NCI-H524 (cell line): ENCODE results near the gene NOCT.
"Not testable (repeated sequence)": the region's sequence is repeated elsewhere in the genome, so short reads cannot be mapped to it uniquely, and the experiment has no call there.

Experiments used
- DNase-seq, 2 experiments: peaks; one replicate each; lab custom pipeline; 2025; lab: John Stamatoyannopoulos, UW

The NOCT gene

GRCh38 chr4:139011225-139011950, 4.2 kb upstream of the NOCT start:
- no peak for DNase-seq

- peak; percentile 38 to 55 for DNase-seq
These were observed 961 bp upstream of the NOCT start for GRCh38 chr4:139014371-139015268.

- peak in 1 of 2 experiments; percentile 25 for DNase-seq
These were observed 429 bp downstream of the NOCT start for GRCh38 chr4:139015948-139016471.

- DNase-seq: no peak
These were observed 2.3 kb downstream of the NOCT start for GRCh38 chr4:139017861-139018260.

GRCh38 chr4:139018501-139018900, 2.9 kb downstream of the NOCT start:
- DNase-seq: no peak

GRCh38 chr4:139018971-139019758, 3.6 kb downstream of the NOCT start:
- DNase-seq: peak; percentile 84 to 94

GRCh38 chr4:139020384-139020783, 4.8 kb downstream of the NOCT start:
- DNase-seq: peak in 1 of 2 experiments; percentile 44

GRCh38 chr4:139021071-139021470, 5.5 kb downstream of the NOCT start:
- DNase-seq: not testable (repeated sequence)

GRCh38 chr4:139022835-139023234, 7.3 kb downstream of the NOCT start:
- DNase-seq: no peak

- no peak for DNase-seq
These were observed 9.1 kb downstream of the NOCT start for GRCh38 chr4:139024686-139025085.

- no peak for DNase-seq
These were observed 10.3 kb downstream of the NOCT start for GRCh38 chr4:139025841-139026240.

- no peak for DNase-seq
These were observed 12.2 kb downstream of the NOCT start for GRCh38 chr4:139027776-139028175.

- peak in 1 of 2 experiments; percentile 3 for DNase-seq
These were observed 12.6 kb downstream of the NOCT start for GRCh38 chr4:139028191-139028661.

- not testable (repeated sequence) for DNase-seq
These were observed 14.3 kb downstream of the NOCT start for GRCh38 chr4:139029866-139030363.

GRCh38 chr4:139030614-139031235, 15.1 kb downstream of the NOCT start:
- DNase-seq: peak; percentile 24 to 62

- no peak for DNase-seq
These were observed 20.1 kb downstream of the NOCT start for GRCh38 chr4:139035650-139036049.

GRCh38 chr4:139036885-139037284, 21.3 kb downstream of the NOCT start:
- DNase-seq: peak in 1 of 2 experiments; percentile 31

GRCh38 chr4:139038874-139039443, 23.4 kb downstream of the NOCT start:
- DNase-seq: no peak

GRCh38 chr4:139042981-139043460, 27.4 kb downstream of the NOCT start:
- DNase-seq: peak; percentile 75 to 77

GRCh38 chr4:139044291-139044690, 28.7 kb downstream of the NOCT start:
- DNase-seq: no peak

- no peak for DNase-seq
These were observed 32.4 kb downstream of the NOCT start for GRCh38 chr4:139048026-139048425.
